Colonic mucosa (tissue), 4 donors: Measurements from ENCODE around the gene RCOR1. TPM values are rescaled to one million over a fixed set of nuclear protein-coding genes. Genes with fewer than 3 reads are reported as not detected.
"Not testable (repeated sequence)": the region's sequence is repeated elsewhere in the genome, so short reads cannot be mapped to it uniquely, and the experiment has no call there.

ENCODE experiments used
- DNase-seq: peaks from one replicate; pipeline ENCODE4 v3.0.0-alpha.2; 2020
- H3K27ac ChIP-seq: fragments of 200-600 bp; one replicate; pipeline ENCODE4 v1.8.0; 2021
- H3K27me3 ChIP-seq: fragments of 200-600 bp; one replicate; pipeline ENCODE4 v1.8.0; 2021
- H3K36me3 ChIP-seq: fragments of 200-600 bp; one replicate; pipeline ENCODE4 v1.8.0; 2021
- H3K4me1 ChIP-seq: fragments of 200-600 bp; one replicate; pipeline ENCODE4 v1.8.0; 2021; ENCODE audit warnings: mild to moderate bottlenecking
- H3K4me3 ChIP-seq: fragments of 200-600 bp; one replicate; pipeline ENCODE4 v1.8.0; 2021
- H3K9ac ChIP-seq, 2 donors: one replicate each; pipeline ENCODE4 v1.7.0; 2013; ENCODE audit warnings: control low read depth in 2 of 2, low read depth in 2 of 2, low read length in 2 of 2
- H3K9me3 ChIP-seq: fragments of 200-600 bp; one replicate; pipeline ENCODE4 v1.8.0; 2021
- intact Hi-C: fragments of 100-400 bp; cut with DNase I; formaldehyde crosslinking; loops from one replicate; pipeline ENCODE4 v1.14.1; 2022
- total RNA-seq, 2 donors: library from RNA; stranded (reverse); fragmentation: NEBNext Ultra II Directional in 1 of 2; extraction: Animal tissue kit (Norgen Biotek cat#: 25700) in 1 of 2; gene quantifications; one replicate each; pipeline ENCODE4 v1.2.1, GENCODE V29; 2021
- TF ChIP-seq, protein P1 (sequence below): fragments of 200-600 bp; IDR thresholded peaks from one replicate; pipeline ENCODE4 v1.8.0; 2022; ENCODE audit warnings: antibody characterized with exemption, mild to moderate bottlenecking
- donor health status: healthy.
- donor health status: DM: no; HTN: no; CAD: no.
- donor health status: DM: no; HTN: no; CAD: no.

RCOR1 gene
- total RNA-seq, 2 donors from 2014 or later = 30.0 to 43.2 TPM

DNA sequence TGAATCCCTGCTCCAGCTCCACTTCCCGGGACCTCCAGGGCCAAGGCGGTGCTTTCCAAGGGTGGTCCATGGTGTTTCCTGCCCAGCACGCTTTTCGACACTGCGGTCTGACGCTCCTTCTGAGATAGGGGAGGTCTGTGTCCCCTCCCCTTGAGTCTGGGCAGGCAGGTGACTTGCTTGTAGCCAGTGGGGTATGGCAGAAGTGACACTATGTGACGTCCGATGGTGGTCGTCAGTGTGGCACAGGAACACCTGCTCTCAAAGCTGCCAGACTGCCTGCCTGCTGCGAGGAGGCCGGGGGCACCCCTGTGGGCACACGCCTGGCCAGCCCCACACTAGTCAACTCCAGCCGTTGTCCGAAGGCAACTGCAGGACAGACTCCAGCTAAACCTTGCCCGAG, 168.8 kb downstream of the RCOR1 start:
- TF ChIP-seq, protein P1, sequence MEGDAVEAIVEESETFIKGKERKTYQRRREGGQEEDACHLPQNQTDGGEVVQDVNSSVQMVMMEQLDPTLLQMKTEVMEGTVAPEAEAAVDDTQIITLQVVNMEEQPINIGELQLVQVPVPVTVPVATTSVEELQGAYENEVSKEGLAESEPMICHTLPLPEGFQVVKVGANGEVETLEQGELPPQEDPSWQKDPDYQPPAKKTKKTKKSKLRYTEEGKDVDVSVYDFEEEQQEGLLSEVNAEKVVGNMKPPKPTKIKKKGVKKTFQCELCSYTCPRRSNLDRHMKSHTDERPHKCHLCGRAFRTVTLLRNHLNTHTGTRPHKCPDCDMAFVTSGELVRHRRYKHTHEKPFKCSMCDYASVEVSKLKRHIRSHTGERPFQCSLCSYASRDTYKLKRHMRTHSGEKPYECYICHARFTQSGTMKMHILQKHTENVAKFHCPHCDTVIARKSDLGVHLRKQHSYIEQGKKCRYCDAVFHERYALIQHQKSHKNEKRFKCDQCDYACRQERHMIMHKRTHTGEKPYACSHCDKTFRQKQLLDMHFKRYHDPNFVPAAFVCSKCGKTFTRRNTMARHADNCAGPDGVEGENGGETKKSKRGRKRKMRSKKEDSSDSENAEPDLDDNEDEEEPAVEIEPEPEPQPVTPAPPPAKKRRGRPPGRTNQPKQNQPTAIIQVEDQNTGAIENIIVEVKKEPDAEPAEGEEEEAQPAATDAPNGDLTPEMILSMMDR = no peak
- DNase-seq = no peak
- H3K4me3 ChIP-seq = no peak overlapping the region
- no peak overlapping the region for H3K27ac ChIP-seq
- intact Hi-C loops = no loop called here
- H3K9ac ChIP-seq = no peak overlapping the region
- H3K9me3 ChIP-seq = no peaks in the 10 kb centered on the region
- H3K27me3 ChIP-seq = no peaks in the 10 kb centered on the region
- no peaks in the 10 kb centered on the region for H3K36me3 ChIP-seq
- H3K4me1 ChIP-seq = no peaks in the 10 kb centered on the region

DNA sequence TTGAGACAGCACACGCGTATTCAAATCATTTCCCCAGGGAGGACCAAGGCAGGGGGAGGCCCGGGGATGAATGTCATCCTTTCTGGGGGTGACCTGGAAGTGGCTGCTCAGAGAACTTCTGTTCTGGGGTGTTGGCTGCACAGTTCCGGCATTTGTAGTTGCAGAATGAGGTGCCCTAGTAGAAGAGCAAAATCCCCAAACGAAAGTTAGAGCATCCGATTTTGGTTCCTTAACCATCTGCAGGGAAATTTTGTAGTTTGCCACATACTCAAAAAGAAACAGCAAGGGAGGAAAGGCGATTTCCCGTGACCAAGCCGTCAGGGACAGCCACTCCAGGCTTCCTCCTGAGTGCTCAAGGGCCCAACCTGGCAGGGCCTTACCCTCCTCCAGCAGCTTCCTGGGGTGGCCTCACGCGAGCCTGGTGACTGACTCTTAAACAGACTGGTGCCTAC, 171.8 kb downstream of the RCOR1 start:
- H3K4me1 ChIP-seq = no peaks in the 10 kb centered on the region
- TF ChIP-seq, protein P1 = no peak
- no peak for DNase-seq
- H3K4me3 ChIP-seq = no peak overlapping the region
- no peaks in the 10 kb centered on the region for H3K27me3 ChIP-seq
- intact Hi-C loops = no loop called here
- no peak overlapping the region for H3K27ac ChIP-seq
- H3K36me3 ChIP-seq = no peaks in the 10 kb centered on the region
- H3K9me3 ChIP-seq = no peaks in the 10 kb centered on the region
- no peak overlapping the region for H3K9ac ChIP-seq

DNA sequence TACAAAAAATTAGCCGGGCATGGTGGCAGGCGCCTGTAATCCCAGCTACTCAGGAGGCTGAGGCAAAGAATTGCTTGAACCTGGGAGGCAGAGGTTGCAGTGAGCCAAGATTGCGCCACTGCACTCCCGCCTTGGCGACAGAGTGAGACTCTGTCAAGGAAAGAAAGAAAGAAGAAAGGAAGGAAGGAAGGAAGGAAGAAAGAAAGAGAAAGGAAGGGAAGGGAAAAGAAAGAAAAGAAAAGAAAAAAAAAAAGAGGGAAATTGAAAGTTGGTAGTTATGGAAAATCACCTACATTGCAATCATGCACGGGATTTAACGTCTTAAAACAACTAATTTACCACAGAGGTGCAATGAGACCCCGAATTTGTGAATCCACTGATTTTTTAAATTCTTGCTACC, 173.3 kb downstream of the RCOR1 start:
- H3K9me3 ChIP-seq, H3K9ac ChIP-seq, DNase-seq, H3K27me3 ChIP-seq, intact Hi-C loops, H3K4me1 ChIP-seq, H3K4me3 ChIP-seq, H3K27ac ChIP-seq, H3K36me3 ChIP-seq: not testable (repeated sequence)

DNA sequence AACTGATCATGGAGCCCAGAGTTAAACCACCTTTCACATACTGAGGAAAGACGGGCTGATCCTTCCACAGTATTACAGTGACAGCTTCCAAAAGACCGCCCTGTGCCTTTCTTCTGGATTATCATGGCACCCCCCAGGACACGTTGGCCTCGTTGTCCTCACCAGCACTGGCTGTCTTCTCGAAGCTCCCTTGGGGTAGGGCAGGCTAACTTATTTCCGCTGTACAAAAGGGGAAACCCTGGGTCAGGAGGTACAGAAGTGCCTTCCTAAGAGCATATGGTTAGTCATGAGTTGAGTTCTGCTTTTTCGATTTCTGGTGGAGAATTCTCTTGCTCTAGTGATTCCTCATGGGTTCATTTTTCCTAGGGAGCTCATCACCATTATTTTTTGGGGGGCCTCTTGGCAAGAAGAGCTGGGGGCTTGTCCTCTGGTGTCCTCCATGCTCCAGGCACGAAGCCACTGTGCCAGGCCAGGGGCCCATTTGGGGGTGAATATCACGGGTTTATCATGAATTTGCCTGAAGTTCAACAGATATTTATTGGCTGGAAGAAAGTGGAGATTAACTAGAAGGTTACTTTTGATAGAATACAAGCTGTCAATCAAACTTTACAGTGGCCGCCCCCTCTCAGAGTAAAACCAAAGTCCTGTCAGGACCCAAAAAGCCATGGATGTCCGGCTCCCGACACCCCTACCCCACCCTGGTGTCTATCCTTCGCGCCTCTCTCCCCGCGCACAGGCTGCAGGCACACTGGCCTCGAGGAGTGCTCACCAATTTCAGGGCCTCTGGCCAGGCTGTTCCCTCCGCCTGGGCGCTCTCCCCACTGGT, 176.0 kb downstream of the RCOR1 start:
- Histone ChIP-seq H3K27ac (no peak overlapping the region), H3K4me3 (no peak overlapping the region), H3K9me3 (no peaks in the 10 kb centered on the region), H3K36me3 (no peaks in the 10 kb centered on the region), H3K9ac (no peak overlapping the region), H3K4me1 (no peaks in the 10 kb centered on the region), H3K27me3 (no peaks in the 10 kb centered on the region)
- TF ChIP-seq, protein P1 = no peak
- intact Hi-C loops = no loop called here
- DNase-seq = no peak

DNA sequence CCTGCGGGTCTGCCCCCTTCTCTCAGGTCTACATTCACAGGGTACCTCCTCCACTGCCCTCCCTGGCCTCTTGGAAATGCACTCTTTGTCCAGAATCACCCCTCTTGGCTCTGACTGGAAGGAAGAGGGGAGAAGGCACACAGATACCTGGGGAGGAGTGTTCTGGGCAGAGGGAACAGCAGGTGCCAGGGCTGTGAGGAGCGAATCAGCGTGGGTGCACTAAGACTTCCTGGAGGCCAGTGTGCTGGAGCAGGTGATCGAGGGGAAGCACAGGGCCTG, 176.5 kb downstream of the RCOR1 start:
- Histone ChIP-seq H3K9ac (no peak overlapping the region), H3K4me1 (no peaks in the 10 kb centered on the region), H3K27me3 (no peaks in the 10 kb centered on the region), H3K9me3 (no peaks in the 10 kb centered on the region), H3K36me3 (no peaks in the 10 kb centered on the region), H3K27ac (no peak overlapping the region), H3K4me3 (no peak overlapping the region)
- DNase-seq = no peak
- TF ChIP-seq, protein P1 = no peak
- intact Hi-C loops = no loop called here
